PC-9 (cell line): ENCODE measurements around the gene PRM2. TPM values are rescaled to one million over a fixed set of nuclear protein-coding genes. Genes with fewer than 3 reads are reported as not detected.
A peak's percentile ranks its signal among the peaks of the same experiment; 100 is the strongest.

Source experiments
- BruUV-seq: library from RNA; stranded (reverse); fragments of 400-500 nt; replicated peaks from 2 replicates; lab custom pipeline; 2021; lab: Mats Ljungman, UMichigan
- CTCF ChIA-PET: fragments of 300-600 bp; sonication (Branson Sonifier 250); formaldehyde crosslinking; loops from one replicate; lab custom pipeline; 2022; ENCODE audit warnings: antibody characterized with exemption; lab: Charles Lee
- POLR2A ChIA-PET: fragments of 300-600 bp; sonication (Branson Sonifier 250); formaldehyde crosslinking; loops from one replicate; lab custom pipeline; 2022; ENCODE audit warnings: antibody characterized with exemption; ENCODE audit not compliant: unreplicated experiment; lab: Charles Lee
- DNase-seq, 2 experiments: peaks; one replicate each; pipeline versions ENCODE4 v3.0.0 to v3.0.0-alpha.2; 2015 to 2022; ENCODE audit warnings: mixed read lengths in 1 of 2
- H2AFZ ChIP-seq: fragments of 200-600 bp; sonication (generic); 2 replicates; pipeline ENCODE4 v1.8.1; 2017; ENCODE audit warnings: antibody characterized with exemption
- H3F3A ChIP-seq: fragments of 200-600 bp; sonication (generic); 2 replicates; pipeline ENCODE4 v1.8.1; 2017; ENCODE audit warnings: antibody characterized with exemption, mild to moderate bottlenecking, low read depth; ENCODE audit not compliant: insufficient read depth
- H3K27ac ChIP-seq: fragments of 200-600 bp; sonication (generic); 2 replicates; pipeline ENCODE4 v1.6.1; 2016; ENCODE audit warnings: mixed run types
- H3K27me3 ChIP-seq: fragments of 200-600 bp; sonication (generic); 2 replicates; pipeline ENCODE4 v1.6.1; 2016; ENCODE audit warnings: low read depth, mixed run types; ENCODE audit not compliant: insufficient read depth
- H3K36me3 ChIP-seq: fragments of 200-600 bp; sonication (generic); 2 replicates; pipeline ENCODE4 v1.6.1; 2016; ENCODE audit warnings: low read depth, mixed run types
- H3K4me1 ChIP-seq: fragments of 200-600 bp; sonication (generic); replicated peaks from 2 replicates; pipeline ENCODE4 v1.6.1; 2016; ENCODE audit warnings: mixed run types; ENCODE audit not compliant: insufficient read depth
- H3K4me2 ChIP-seq: fragments of 200-600 bp; sonication (generic); 2 replicates; pipeline ENCODE4 v1.6.1; 2017; ENCODE audit warnings: mixed run types
- H3K4me3 ChIP-seq: fragments of 200-600 bp; sonication (generic); 2 replicates; pipeline ENCODE4 v1.6.1; 2016; ENCODE audit warnings: mixed run types
- H3K79me2 ChIP-seq: fragments of 200-600 bp; sonication (generic); 2 replicates; pipeline ENCODE4 v1.6.1; 2017; ENCODE audit warnings: low read depth, mixed run types
- H3K9me2 ChIP-seq: fragments of 200-600 bp; sonication (generic); 2 replicates; pipeline ENCODE4 v1.8.1; 2017; ENCODE audit warnings: mild to moderate bottlenecking; ENCODE audit not compliant: insufficient read depth
- H3K9me3 ChIP-seq: fragments of 200-600 bp; sonication (generic); 2 replicates; pipeline ENCODE4 v1.8.1; 2016; ENCODE audit warnings: low read depth; ENCODE audit not compliant: insufficient read depth
- H4K20me1 ChIP-seq: fragments of 200-600 bp; sonication (generic); 2 replicates; pipeline ENCODE4 v1.8.1; 2017; ENCODE audit not compliant: insufficient read depth
- CTCF ChIP-seq: fragments of 200-600 bp; sonication (generic); conservative IDR thresholded peaks from 2 replicates; pipeline ENCODE4 v1.6.1; 2017; ENCODE audit warnings: mixed run types, antibody characterized with exemption, mild to moderate bottlenecking, moderate library complexity
- EZH2 ChIP-seq: fragments of 200-600 bp; sonication (generic); IDR thresholded peaks from 2 replicates; pipeline ENCODE4 v1.8.0; 2017; ENCODE audit warnings: antibody characterized with exemption, low read depth
- intact Hi-C: fragments of 100-400 bp; cut with micrococcal nuclease; formaldehyde crosslinking; loops from one replicate; pipeline ENCODE4 v1.10.0; 2022; ENCODE audit not compliant: unreplicated experiment
- total RNA-seq: library from RNA; stranded (reverse); gene quantifications from 2 replicates; pipeline ENCODE4 v1.2.3, GENCODE V29; 2021

Gene PRM2
- total RNA-seq, 1 experiment from 2014 or later, result not detected

DNA sequence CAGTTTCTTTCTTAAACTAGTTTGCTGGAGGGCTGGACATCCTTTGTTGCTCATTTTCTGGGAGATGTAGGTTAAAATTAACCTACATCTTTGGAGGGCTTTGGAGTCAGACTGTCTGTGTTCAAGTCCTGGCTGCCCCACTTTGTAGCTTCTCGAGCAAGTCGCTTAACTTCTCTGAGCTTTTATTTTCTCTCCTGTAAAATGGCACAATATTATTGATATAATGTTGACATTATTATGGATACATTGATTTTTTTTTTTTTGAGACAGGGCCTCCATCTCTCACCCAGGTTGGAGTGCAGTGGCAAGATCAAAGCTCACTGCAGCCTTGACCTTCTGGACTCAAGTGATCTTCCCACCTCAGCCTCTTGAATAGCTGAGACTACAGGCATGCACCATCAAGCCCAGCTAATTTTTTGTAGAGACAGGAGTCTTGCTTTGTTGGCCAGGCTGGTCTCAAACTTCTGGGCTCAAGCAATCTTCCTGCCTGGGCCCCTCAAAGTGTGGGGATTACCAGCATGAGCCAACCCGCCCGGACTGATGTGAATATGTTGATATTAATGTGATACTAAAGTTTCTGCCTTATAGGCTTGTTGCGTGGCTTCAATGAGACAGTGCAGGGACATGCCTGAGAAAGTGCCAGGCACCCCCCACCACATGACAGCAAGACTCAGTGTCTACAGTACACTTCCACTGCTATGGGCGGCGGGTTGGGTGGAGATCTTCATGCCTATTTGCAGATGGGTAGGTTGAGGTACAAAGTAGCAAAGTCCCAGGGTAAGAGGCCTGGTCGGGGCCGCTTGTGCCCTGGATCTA is 37.4 kb upstream of the PRM2 start:
- H3K9me3 ChIP-seq, result no peaks in the 10 kb centered on the region
- no TSS peak for BruUV-seq
- no peaks in the 10 kb centered on the region for H4K20me1 ChIP-seq
- no peak for DNase-seq
- 0 out of 2 replicates have a peak overlapping the region, but pooled peaks have one; percentile 32 for H3K27ac ChIP-seq
- no peaks in the 10 kb centered on the region for H3K27me3 ChIP-seq
- H3K4me1 ChIP-seq, result peaks cover 29% of the 10 kb centered on the region
- POLR2A ChIA-PET, result no interaction called here
- no peaks in the 10 kb centered on the region for H3K9me2 ChIP-seq
- no peak overlapping the region for H2AFZ ChIP-seq
- H3F3A ChIP-seq, result peaks cover 21% of the 10 kb centered on the region
- TF ChIP-seq CTCF (no peak), EZH2 (no peak)
- H3K36me3 ChIP-seq, result no peaks in the 10 kb centered on the region
- CTCF ChIA-PET, result interaction anchor here (1.5 kb wide), 1 partner anchor 58 kb away, joined by 5 read pairs; the partner anchor contains the start of gene SOCS1
- no peak overlapping the region for H3K4me3 ChIP-seq
- intact Hi-C loops, result loop anchor here (1.0 to 2.0 kb wide), 4 partner anchors 46 to 321 kb away; partner anchors contain the start of gene SOCS1
- H3K4me2 ChIP-seq, result peak overlapping the region; percentile 64
- H3K79me2 ChIP-seq, result no peaks in the 10 kb centered on the region

GRCh38 chr16:11312718-11313492 is 36.6 kb upstream of the PRM2 start:
- Histone ChIP-seq H3K4me1 (peaks cover 29% of the 10 kb centered on the region), H3K9me2 (no peaks in the 10 kb centered on the region), H3K4me3 (peak overlapping the region; percentile 37; the same call in 1 of the 2 replicates), H3F3A (peaks cover 21% of the 10 kb centered on the region), H3K27me3 (no peaks in the 10 kb centered on the region), H3K4me2 (peak overlapping the region; percentile 64), H3K79me2 (no peaks in the 10 kb centered on the region), H3K9me3 (no peaks in the 10 kb centered on the region), H4K20me1 (no peaks in the 10 kb centered on the region), H3K36me3 (no peaks in the 10 kb centered on the region), H2AFZ (no peak overlapping the region), H3K27ac (peak overlapping the region; percentile 73)
- POLR2A ChIA-PET, result interaction anchor here (0.6 kb wide), 1 partner anchor 421 kb away, joined by 5 read pairs; no protein-coding TSS in a partner anchor
- BruUV-seq, result no TSS peak
- DNase-seq, result peak; percentile 84 to 90
- CTCF ChIA-PET, result interaction anchor here (0.7 to 1.5 kb wide), 2 partner anchors 51 to 57 kb away, joined by 4 to 5 read pairs; partner anchors contain the start of gene SOCS1
- TF ChIP-seq CTCF, result no peak
- TF ChIP-seq EZH2, result no peak
- intact Hi-C loops, result loop anchor here (1.0 to 2.0 kb wide), 4 partner anchors 46 to 321 kb away; partner anchors contain the start of gene SOCS1

DNA sequence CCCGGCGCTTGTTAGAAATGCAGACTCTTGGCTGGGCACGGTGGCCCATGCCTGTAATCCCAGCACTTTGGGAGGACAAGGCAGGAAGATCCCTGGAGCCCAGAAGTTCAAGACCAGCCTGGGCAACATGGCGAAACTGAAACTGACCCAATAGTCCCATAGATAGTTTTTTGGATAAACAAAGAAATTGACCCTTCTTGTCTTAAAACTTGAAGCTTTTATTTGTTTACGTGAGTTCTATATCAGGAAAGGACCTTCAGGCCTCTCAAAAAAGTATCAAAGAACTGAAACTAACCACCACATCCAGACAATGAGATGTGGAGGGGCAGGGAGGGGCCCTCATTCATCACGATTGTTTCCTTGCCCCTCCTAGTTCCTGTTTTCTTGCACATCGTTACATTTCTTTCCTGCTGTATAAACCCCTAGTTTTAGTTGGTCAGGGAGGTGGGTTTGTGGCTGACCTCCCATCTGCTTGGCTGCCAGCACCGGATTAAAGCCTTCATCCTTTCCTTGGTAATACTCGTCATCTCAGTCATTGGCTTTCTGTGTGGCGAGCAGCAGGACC is 34.8 kb upstream of the PRM2 start:
- Histone ChIP-seq H3K9me3 (no peaks in the 10 kb centered on the region), H3F3A (peaks cover 21% of the 10 kb centered on the region), H3K27me3 (no peaks in the 10 kb centered on the region), H3K9me2 (no peaks in the 10 kb centered on the region), H2AFZ (no peak overlapping the region), H4K20me1 (no peaks in the 10 kb centered on the region), H3K4me3 (no peak overlapping the region), H3K4me2 (no peak overlapping the region), H3K27ac (no peak overlapping the region), H3K4me1 (peaks cover 29% of the 10 kb centered on the region), H3K36me3 (no peaks in the 10 kb centered on the region), H3K79me2 (no peaks in the 10 kb centered on the region)
- ChIA-PET CTCF (no interaction called here), POLR2A (no interaction called here)
- TF ChIP-seq EZH2 (no peak), CTCF (no peak)
- BruUV-seq, result no TSS peak
- intact Hi-C loops, result no loop called here
- no peak for DNase-seq
